Measurements from ENCODE around the gene SCGB3A1. TPM values are rescaled to one million over a fixed set of nuclear protein-coding genes. Genes with fewer than 3 reads are reported as not detected.
A peak's percentile ranks its signal among the peaks of the same experiment; 100 is the strongest.

Gene SCGB3A1
- not detected for polyA plus RNA-seq (2012; ENCODE audit: low read depth, missing spikeins)

GRCh38 chr5:180591311-180591887 lies at the start of gene SCGB3A1:
Gene SCGB3A1 (minus strand): TSS chr5:180591499. CDS start chr5:180591462, 37 bp downstream.
- TF ChIP-seq POLR2A (IDR thresholded peaks at IDR 0.05; ENCODE audit: low read depth, low read length) (no peak), PAX5 (IDR thresholded peaks at IDR 0.05; ENCODE audit: insufficient read depth, low read length, severe bottlenecking) (no peak), POU2F2 (IDR thresholded peaks at IDR 0.05; ENCODE audit: low read depth, low read length) (no peak), SPI1 (IDR thresholded peaks at IDR 0.05; ENCODE audit: low read depth, low read length) (no peak), TAF1 (IDR thresholded peaks at IDR 0.05; ENCODE audit: low read depth, low read length) (no peak), POLR2AphosphoS5 (IDR thresholded peaks at IDR 0.05; ENCODE audit: low read depth, low read length) (no peak)
- DNase-seq (ENCODE audit: insufficient read length, low spot score) (peak; percentile 8), FAIRE-seq (no peak)

- TF ChIP-seq POLR2A (IDR thresholded peaks at IDR 0.05; ENCODE audit: low read depth, low read length): no peak
- TF ChIP-seq SPI1 (IDR thresholded peaks at IDR 0.05; ENCODE audit: low read depth, low read length): no peak
- DNase-seq (ENCODE audit: insufficient read length, low spot score): peak; percentile 10
- no peak for FAIRE-seq
These were observed 49.2 kb upstream of the SCGB3A1 start for GRCh38 chr5:180640611-180640860.

GRCh38 chr5:180639741-180640610 lies 48.7 kb upstream of the SCGB3A1 start:
- FAIRE-seq: no peak
- TF ChIP-seq TAF1 (IDR thresholded peaks at IDR 0.05; ENCODE audit: low read depth, low read length) (no peak), PAX5 (IDR thresholded peaks at IDR 0.05; ENCODE audit: insufficient read depth, low read length, severe bottlenecking) (no peak), POU2F2 (IDR thresholded peaks at IDR 0.05; ENCODE audit: low read depth, low read length) (no peak), POLR2A (IDR thresholded peaks at IDR 0.05; ENCODE audit: low read depth, low read length) (no peak), SPI1 (IDR thresholded peaks at IDR 0.05; ENCODE audit: low read depth, low read length) (no peak), POLR2AphosphoS5 (IDR thresholded peaks at IDR 0.05; ENCODE audit: low read depth, low read length) (no peak)
- peak; percentile 16 for DNase-seq (ENCODE audit: insufficient read length, low spot score)

- no peak for DNase-seq (ENCODE audit: insufficient read length, low spot score)
- TF ChIP-seq POU2F2 (IDR thresholded peaks at IDR 0.05; ENCODE audit: low read depth, low read length) (no peak), PAX5 (IDR thresholded peaks at IDR 0.05; ENCODE audit: insufficient read depth, low read length, severe bottlenecking) (no peak), TAF1 (IDR thresholded peaks at IDR 0.05; ENCODE audit: low read depth, low read length) (no peak), SPI1 (IDR thresholded peaks at IDR 0.05; ENCODE audit: low read depth, low read length) (no peak), POLR2AphosphoS5 (IDR thresholded peaks at IDR 0.05; ENCODE audit: low read depth, low read length) (no peak), POLR2A (IDR thresholded peaks at IDR 0.05; ENCODE audit: low read depth, low read length) (no peak)
- FAIRE-seq: no peak
These were observed 48.0 kb upstream of the SCGB3A1 start for GRCh38 chr5:180639287-180639686.

- no peak for TF ChIP-seq SPI1 (IDR thresholded peaks at IDR 0.05; ENCODE audit: low read depth, low read length)
- TF ChIP-seq POU2F2 (IDR thresholded peaks at IDR 0.05; ENCODE audit: low read depth, low read length): no peak
- no peak for TF ChIP-seq TAF1 (IDR thresholded peaks at IDR 0.05; ENCODE audit: low read depth, low read length)
- no peak for TF ChIP-seq POLR2A (IDR thresholded peaks at IDR 0.05; ENCODE audit: low read depth, low read length)
- DNase-seq (ENCODE audit: insufficient read length, low spot score): no peak
- FAIRE-seq: no peak
These were observed 46.8 kb upstream of the SCGB3A1 start for GRCh38 chr5:180637962-180638680.

- DNase-seq (ENCODE audit: insufficient read length, low spot score): no peak
- FAIRE-seq: no peak
- TF ChIP-seq POLR2AphosphoS5 (IDR thresholded peaks at IDR 0.05; ENCODE audit: low read depth, low read length): no peak
These were observed 45.2 kb upstream of the SCGB3A1 start for GRCh38 chr5:180636403-180637075.

GRCh38 chr5:180636016-180636402 lies 44.7 kb upstream of the SCGB3A1 start:
- FAIRE-seq (no peak), DNase-seq (ENCODE audit: insufficient read length, low spot score) (no peak)
- no peak for TF ChIP-seq POLR2A (IDR thresholded peaks at IDR 0.05; ENCODE audit: low read depth, low read length)
- TF ChIP-seq POU2F2 (IDR thresholded peaks at IDR 0.05; ENCODE audit: low read depth, low read length): no peak
- TF ChIP-seq POLR2AphosphoS5 (IDR thresholded peaks at IDR 0.05; ENCODE audit: low read depth, low read length): no peak

GRCh38 chr5:180633283-180634177 lies 42.2 kb upstream of the SCGB3A1 start:
- FAIRE-seq (no peak), DNase-seq (ENCODE audit: insufficient read length, low spot score) (no peak)
- TF ChIP-seq SPI1 (IDR thresholded peaks at IDR 0.05; ENCODE audit: low read depth, low read length) (no peak), POU2F2 (IDR thresholded peaks at IDR 0.05; ENCODE audit: low read depth, low read length) (no peak), PAX5 (IDR thresholded peaks at IDR 0.05; ENCODE audit: insufficient read depth, low read length, severe bottlenecking) (no peak), POLR2AphosphoS5 (IDR thresholded peaks at IDR 0.05; ENCODE audit: low read depth, low read length) (no peak), TAF1 (IDR thresholded peaks at IDR 0.05; ENCODE audit: low read depth, low read length) (no peak), POLR2A (IDR thresholded peaks at IDR 0.05; ENCODE audit: low read depth, low read length) (no peak)

- DNase-seq (ENCODE audit: insufficient read length, low spot score): no peak
- no peak for FAIRE-seq
- TF ChIP-seq TAF1 (IDR thresholded peaks at IDR 0.05; ENCODE audit: low read depth, low read length): no peak
- TF ChIP-seq SPI1 (IDR thresholded peaks at IDR 0.05; ENCODE audit: low read depth, low read length): no peak
- TF ChIP-seq POLR2AphosphoS5 (IDR thresholded peaks at IDR 0.05; ENCODE audit: low read depth, low read length): no peak
- no peak for TF ChIP-seq POU2F2 (IDR thresholded peaks at IDR 0.05; ENCODE audit: low read depth, low read length)
- no peak for TF ChIP-seq POLR2A (IDR thresholded peaks at IDR 0.05; ENCODE audit: low read depth, low read length)
- no peak for TF ChIP-seq PAX5 (IDR thresholded peaks at IDR 0.05; ENCODE audit: insufficient read depth, low read length, severe bottlenecking)
These were observed 41.5 kb upstream of the SCGB3A1 start for GRCh38 chr5:180632768-180633167.

Data from GM12891 (cell line).